HCT116 (cell line): ENCODE results near the gene ADNP. TPM values are rescaled to one million over a fixed set of nuclear protein-coding genes. Genes with fewer than 3 reads are reported as not detected.

ENCODE experiments used
- ATAC-seq: fragments of 200-7000 bp; cut with Tn5 transposase; 2 replicates; pipeline ENCODE4 v1.9.1; 2020; ENCODE audit warnings: mild to moderate bottlenecking, moderate library complexity
- BruUV-seq: library from RNA; stranded (reverse); fragments of 400-500 nt; replicated peaks from 2 replicates; lab custom pipeline; 2021; lab: Mats Ljungman, UMichigan
- CTCF ChIA-PET: fragments of 300-600 bp; sonication (Branson Sonifier 250); formaldehyde crosslinking; loops from one replicate; lab custom pipeline; 2021; ENCODE audit warnings: antibody characterized with exemption; lab: Charles Lee
- POLR2A ChIA-PET: fragments of 300-600, 350-600 bp; sonication (Branson Sonifier 250); formaldehyde crosslinking; loops from one replicate; lab custom pipeline; 2021; ENCODE audit warnings: antibody characterized with exemption; lab: Charles Lee
- RAD21 ChIA-PET, 2 experiments: fragments of 300-600 bp; sonication (Branson Sonifier 250); formaldehyde crosslinking; loops; one replicate each; lab custom pipeline; 2023; ENCODE audit warnings: low total read pairs in 2 of 2; ENCODE audit not compliant: uncharacterized antibody in 2 of 2, unreplicated experiment in 2 of 2, low non-redundant PET in 1 of 2; lab: Charles Lee
- DNase-seq: peaks from one replicate; pipeline ENCODE4 v3.0.0-alpha.2; 2010; ENCODE audit warnings: low read depth, low spot score
- H2AFZ ChIP-seq: fragments of 200-600 bp; shearing (Covaris generic), sonication (generic); 2 replicates; pipeline ENCODE4 v1.6.1; 2017; ENCODE audit warnings: low read depth, mixed run types, mixed read lengths, antibody characterized with exemption, low read length; ENCODE audit not compliant: poor library complexity, severe bottlenecking
- H3K27ac ChIP-seq: 2 replicates; pipeline ENCODE4 v1.5.1; 2012; ENCODE audit warnings: low read depth, low read length
- H3K27me3 ChIP-seq: fragments of 200-600 bp; sonication (generic); 2 replicates; pipeline ENCODE4 v1.6.1; 2016; ENCODE audit warnings: mixed run types, low read length, mixed read lengths; ENCODE audit not compliant: insufficient read depth
- H3K36me3 ChIP-seq, 2 experiments: fragments of 200-500 bp in 1 of 2; fragments of 200-600 bp in 1 of 2; sonication (Bioruptor generic) in 1 of 2; sonication (generic) in 1 of 2; 2 replicates each; pipeline versions ENCODE4 v1.5.1 to v1.6.1; 2014 to 2016; ENCODE audit warnings: low read length in 2 of 2, inconsistent platforms in 1 of 2, mixed read lengths in 1 of 2, mixed run types in 1 of 2; ENCODE audit not compliant: insufficient read depth in 2 of 2, control insufficient read depth in 1 of 2
- H3K4me1 ChIP-seq, 2 experiments: fragments of 200-600 bp in 1 of 2; sonication (generic) in 1 of 2; 2 replicates each; pipeline versions ENCODE4 v1.5.1 to v1.6.1; 2012 to 2017; ENCODE audit warnings: low read length in 2 of 2, inconsistent platforms in 1 of 2, mild to moderate bottlenecking in 1 of 2, mixed read lengths in 1 of 2, mixed run types in 1 of 2, moderate library complexity in 1 of 2; ENCODE audit not compliant: insufficient read depth in 2 of 2, control insufficient read depth in 1 of 2
- H3K4me2 ChIP-seq: fragments of 200-600 bp; sonication (generic); 2 replicates; pipeline ENCODE4 v1.6.1; 2017; ENCODE audit warnings: mixed run types, low read length, mixed read lengths
- H3K4me3 ChIP-seq, 2 experiments: fragments of 200-600 bp in 1 of 2; sonication (generic) in 1 of 2; replicated peaks in 1 of 2; 2 replicates each; pipeline ENCODE4 v1.5.1; 2011 to 2016; ENCODE audit warnings: low read length in 2 of 2, control low read depth in 1 of 2, low read depth in 1 of 2, mild to moderate bottlenecking in 1 of 2, mixed read lengths in 1 of 2, mixed run types in 1 of 2
- H3K79me2 ChIP-seq: fragments of 200-600 bp; sonication (generic); 2 replicates; pipeline ENCODE4 v1.6.1; 2017; ENCODE audit warnings: mild to moderate bottlenecking, mixed run types, low read length, moderate library complexity, mixed read lengths; ENCODE audit not compliant: insufficient read depth
- H3K9ac ChIP-seq: fragments of 200-600 bp; sonication (generic); 2 replicates; pipeline ENCODE4 v1.6.1; 2016; ENCODE audit warnings: low read length, mixed read lengths
- H3K9me2 ChIP-seq: fragments of 200-600 bp; sonication (generic), shearing (Covaris generic); 2 replicates; pipeline ENCODE4 v1.6.1; 2017; ENCODE audit warnings: mixed run types, mild to moderate bottlenecking, moderate library complexity; ENCODE audit not compliant: insufficient read depth
- H3K9me3 ChIP-seq, 2 experiments: fragments of 200-500 bp in 1 of 2; fragments of 200-600 bp in 1 of 2; sonication (Bioruptor generic) in 1 of 2; sonication (generic) in 1 of 2; 2 replicates each; pipeline ENCODE4 v1.6.1; 2014 to 2017; ENCODE audit warnings: low read length in 2 of 2, mixed read lengths in 2 of 2, inconsistent platforms in 1 of 2, low read depth in 1 of 2, mild to moderate bottlenecking in 1 of 2, mixed run types in 1 of 2, moderate library complexity in 1 of 2; ENCODE audit not compliant: control insufficient read depth in 1 of 2, insufficient read depth in 1 of 2
- H4K20me1 ChIP-seq: fragments of 200-600 bp; sonication (generic), shearing (Covaris generic); 2 replicates; pipeline ENCODE4 v1.6.1; 2017; ENCODE audit warnings: mixed run types, mild to moderate bottlenecking, moderate library complexity; ENCODE audit not compliant: insufficient read depth
- CBX3 ChIP-seq: IDR thresholded peaks from 2 replicates; pipeline ENCODE4 v1.6.1; 2012; ENCODE audit warnings: low read depth
- CEBPB ChIP-seq: IDR thresholded peaks from 2 replicates; pipeline ENCODE4 v1.6.1; 2012; ENCODE audit warnings: low read depth
- EGR1 ChIP-seq: IDR thresholded peaks from 2 replicates; pipeline ENCODE4 v1.6.1; 2012; ENCODE audit warnings: low read depth
- EZH2 ChIP-seq: fragments of 200-600 bp; sonication (generic); IDR thresholded peaks from 2 replicates; pipeline ENCODE4 v1.6.1; 2017; ENCODE audit warnings: antibody characterized with exemption, mixed run types
- EZH2phosphoT487 ChIP-seq: fragments of 200-600 bp; IDR thresholded peaks from 2 replicates; pipeline ENCODE4 v1.6.1; 2018; ENCODE audit warnings: antibody characterized with exemption, borderline replicate concordance
- FOSL1 ChIP-seq: IDR thresholded peaks from 2 replicates; pipeline ENCODE4 v1.6.1; 2012; ENCODE audit warnings: low read depth
- JUND ChIP-seq: IDR thresholded peaks from 2 replicates; pipeline ENCODE4 v1.6.1; 2012
- POLR2A ChIP-seq: IDR thresholded peaks from 2 replicates; pipeline ENCODE4 v1.7.0; 2011; ENCODE audit warnings: borderline replicate concordance; ENCODE audit not compliant: insufficient read depth, insufficient read length; ENCODE audit errors: extremely low read depth
- POLR2AphosphoS5 ChIP-seq: IDR thresholded peaks from 2 replicates; pipeline ENCODE4 v1.6.1; 2011; ENCODE audit warnings: mild to moderate bottlenecking, low read depth, low read length, moderate library complexity
- RAD21 ChIP-seq: IDR thresholded peaks from 2 replicates; pipeline ENCODE4 v1.6.1; 2012; ENCODE audit warnings: low read depth, mild to moderate bottlenecking
- SIN3A ChIP-seq: IDR thresholded peaks from 2 replicates; pipeline ENCODE4 v1.6.1; 2012; ENCODE audit warnings: low read depth
- SRF ChIP-seq: IDR thresholded peaks from 2 replicates; pipeline ENCODE4 v1.6.1; 2012; ENCODE audit warnings: low read depth
- TCF7L2 ChIP-seq: IDR thresholded peaks from 2 replicates; pipeline ENCODE4 v1.7.0; 2011; ENCODE audit warnings: borderline replicate concordance, inconsistent platforms; ENCODE audit not compliant: insufficient read depth, insufficient read length; ENCODE audit errors: extremely low read depth
- YY1 ChIP-seq: IDR thresholded peaks from 2 replicates; pipeline ENCODE4 v1.6.1; 2011; ENCODE audit warnings: low read length, low read depth, moderate library complexity, mild to moderate bottlenecking; ENCODE audit not compliant: insufficient replicate concordance; ENCODE audit errors: extremely low read depth
- ZNF274 ChIP-seq: fragments of 200-500 bp; sonication (Bioruptor generic); IDR thresholded peaks from 2 replicates; pipeline ENCODE4 v1.6.1; 2014; ENCODE audit warnings: mild to moderate bottlenecking, low read depth, low read length, inconsistent platforms
- intact Hi-C: fragments of 100-400 bp; cut with micrococcal nuclease; formaldehyde crosslinking; loops from 2 replicates; pipeline ENCODE4 v1.10.0; 2022
- total RNA-seq: library from RNA; stranded (reverse); gene quantifications from one replicate; pipeline ENCODE4 v1.2.1, GENCODE V29; 2021; ENCODE audit not compliant: unreplicated experiment
- TF ChIP-seq, protein P1 (sequence below): IDR thresholded peaks from 2 replicates; pipeline ENCODE4 v1.6.1; 2012
- TF ChIP-seq, protein P2 (sequence below): IDR thresholded peaks from 2 replicates; pipeline ENCODE4 v1.6.1; 2012; ENCODE audit warnings: low read depth
- TF ChIP-seq, protein P3 (sequence below): IDR thresholded peaks from 2 replicates; pipeline ENCODE4 v1.6.1; 2011; ENCODE audit warnings: mild to moderate bottlenecking, low read length, moderate library complexity; ENCODE audit not compliant: insufficient replicate concordance; ENCODE audit errors: extremely low read depth

ADNP gene
- total RNA-seq, 1 experiment from 2014 or later = 85.9 TPM

DNA sequence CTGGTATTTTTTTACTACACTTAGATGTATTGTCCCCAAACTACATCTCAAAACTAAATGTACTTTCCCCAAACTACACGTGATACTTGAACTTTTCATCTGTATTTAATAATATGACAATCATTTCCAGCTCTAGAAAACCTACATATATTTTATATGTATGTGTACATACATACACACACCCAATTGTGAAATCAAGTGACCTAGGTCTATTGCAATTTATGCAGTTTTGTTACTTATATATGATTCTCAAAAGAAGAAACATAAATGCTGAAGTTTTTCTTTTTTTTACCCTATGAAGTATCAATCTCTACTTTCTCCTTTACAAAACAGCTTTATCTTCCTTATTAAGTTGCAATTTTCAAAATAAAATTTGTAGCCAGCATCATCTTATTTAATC, 4.7 kb downstream of the ADNP start:
- H3K4me3 ChIP-seq = no peak overlapping the region
- POLR2A ChIA-PET = no interaction called here
- no peak for DNase-seq
- peaks cover 60% of the 10 kb centered on the region; the same call in 1 of the 2 replicates for H4K20me1 ChIP-seq
- no peaks in the 10 kb centered on the region for H3K9me2 ChIP-seq
- H3K27ac ChIP-seq = no peak overlapping the region
- RAD21 ChIA-PET = no interaction called here
- intact Hi-C loops = no loop called here
- BruUV-seq = no TSS peak
- peaks cover 89% of the 10 kb centered on the region for H3K79me2 ChIP-seq
- H3K27me3 ChIP-seq = no peaks in the 10 kb centered on the region
- CTCF ChIA-PET = interaction anchor here (1.2 kb wide), 1 partner anchor 132 kb away, joined by 3 read pairs; the partner anchor contains the start of gene BCAS4
- H3K4me2 ChIP-seq = no peak overlapping the region
- no peak overlapping the region for H3K9ac ChIP-seq
- H3K36me3 ChIP-seq = peaks cover 33 to 55% of the 10 kb centered on the region in 2 experiments
- H2AFZ ChIP-seq = no peak overlapping the region
- TF ChIP-seq, protein P1, sequence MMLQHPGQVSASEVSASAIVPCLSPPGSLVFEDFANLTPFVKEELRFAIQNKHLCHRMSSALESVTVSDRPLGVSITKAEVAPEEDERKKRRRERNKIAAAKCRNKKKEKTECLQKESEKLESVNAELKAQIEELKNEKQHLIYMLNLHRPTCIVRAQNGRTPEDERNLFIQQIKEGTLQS = no peak
- TF ChIP-seq RAD21 (no peak), POLR2A (no peak), JUND (no peak), EZH2phosphoT487 (no peak), TCF7L2 (no peak), CBX3 (no peak), SRF (no peak), SIN3A (no peak), YY1 (no peak), EZH2 (no peak), CEBPB (no peak), FOSL1 (no peak), POLR2AphosphoS5 (no peak), ZNF274 (no peak), EGR1 (no peak)
- TF ChIP-seq, protein P2, sequence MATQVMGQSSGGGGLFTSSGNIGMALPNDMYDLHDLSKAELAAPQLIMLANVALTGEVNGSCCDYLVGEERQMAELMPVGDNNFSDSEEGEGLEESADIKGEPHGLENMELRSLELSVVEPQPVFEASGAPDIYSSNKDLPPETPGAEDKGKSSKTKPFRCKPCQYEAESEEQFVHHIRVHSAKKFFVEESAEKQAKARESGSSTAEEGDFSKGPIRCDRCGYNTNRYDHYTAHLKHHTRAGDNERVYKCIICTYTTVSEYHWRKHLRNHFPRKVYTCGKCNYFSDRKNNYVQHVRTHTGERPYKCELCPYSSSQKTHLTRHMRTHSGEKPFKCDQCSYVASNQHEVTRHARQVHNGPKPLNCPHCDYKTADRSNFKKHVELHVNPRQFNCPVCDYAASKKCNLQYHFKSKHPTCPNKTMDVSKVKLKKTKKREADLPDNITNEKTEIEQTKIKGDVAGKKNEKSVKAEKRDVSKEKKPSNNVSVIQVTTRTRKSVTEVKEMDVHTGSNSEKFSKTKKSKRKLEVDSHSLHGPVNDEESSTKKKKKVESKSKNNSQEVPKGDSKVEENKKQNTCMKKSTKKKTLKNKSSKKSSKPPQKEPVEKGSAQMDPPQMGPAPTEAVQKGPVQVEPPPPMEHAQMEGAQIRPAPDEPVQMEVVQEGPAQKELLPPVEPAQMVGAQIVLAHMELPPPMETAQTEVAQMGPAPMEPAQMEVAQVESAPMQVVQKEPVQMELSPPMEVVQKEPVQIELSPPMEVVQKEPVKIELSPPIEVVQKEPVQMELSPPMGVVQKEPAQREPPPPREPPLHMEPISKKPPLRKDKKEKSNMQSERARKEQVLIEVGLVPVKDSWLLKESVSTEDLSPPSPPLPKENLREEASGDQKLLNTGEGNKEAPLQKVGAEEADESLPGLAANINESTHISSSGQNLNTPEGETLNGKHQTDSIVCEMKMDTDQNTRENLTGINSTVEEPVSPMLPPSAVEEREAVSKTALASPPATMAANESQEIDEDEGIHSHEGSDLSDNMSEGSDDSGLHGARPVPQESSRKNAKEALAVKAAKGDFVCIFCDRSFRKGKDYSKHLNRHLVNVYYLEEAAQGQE = no peak
- TF ChIP-seq, protein P3, sequence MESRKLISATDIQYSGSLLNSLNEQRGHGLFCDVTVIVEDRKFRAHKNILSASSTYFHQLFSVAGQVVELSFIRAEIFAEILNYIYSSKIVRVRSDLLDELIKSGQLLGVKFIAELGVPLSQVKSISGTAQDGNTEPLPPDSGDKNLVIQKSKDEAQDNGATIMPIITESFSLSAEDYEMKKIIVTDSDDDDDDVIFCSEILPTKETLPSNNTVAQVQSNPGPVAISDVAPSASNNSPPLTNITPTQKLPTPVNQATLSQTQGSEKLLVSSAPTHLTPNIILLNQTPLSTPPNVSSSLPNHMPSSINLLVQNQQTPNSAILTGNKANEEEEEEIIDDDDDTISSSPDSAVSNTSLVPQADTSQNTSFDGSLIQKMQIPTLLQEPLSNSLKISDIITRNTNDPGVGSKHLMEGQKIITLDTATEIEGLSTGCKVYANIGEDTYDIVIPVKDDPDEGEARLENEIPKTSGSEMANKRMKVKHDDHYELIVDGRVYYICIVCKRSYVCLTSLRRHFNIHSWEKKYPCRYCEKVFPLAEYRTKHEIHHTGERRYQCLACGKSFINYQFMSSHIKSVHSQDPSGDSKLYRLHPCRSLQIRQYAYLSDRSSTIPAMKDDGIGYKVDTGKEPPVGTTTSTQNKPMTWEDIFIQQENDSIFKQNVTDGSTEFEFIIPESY = no peak
- no peak for ATAC-seq
- H3K4me1 ChIP-seq = peaks cover 2 to 19% of the 10 kb centered on the region in 2 experiments; a peak in 3 of 4 replicates
- no peaks in the 10 kb centered on the region for H3K9me3 ChIP-seq
